Measurements from ENCODE around the gene LARP4B. TPM values are rescaled to one million over a fixed set of nuclear protein-coding genes. Genes with fewer than 3 reads are reported as not detected.
A peak's percentile ranks its signal among the peaks of the same experiment; 100 is the strongest.

Gene LARP4B
- total RNA-seq, 6 experiments from 2014 or later, result 81.5 to 88.1 (median 83.5) TPM

DNA sequence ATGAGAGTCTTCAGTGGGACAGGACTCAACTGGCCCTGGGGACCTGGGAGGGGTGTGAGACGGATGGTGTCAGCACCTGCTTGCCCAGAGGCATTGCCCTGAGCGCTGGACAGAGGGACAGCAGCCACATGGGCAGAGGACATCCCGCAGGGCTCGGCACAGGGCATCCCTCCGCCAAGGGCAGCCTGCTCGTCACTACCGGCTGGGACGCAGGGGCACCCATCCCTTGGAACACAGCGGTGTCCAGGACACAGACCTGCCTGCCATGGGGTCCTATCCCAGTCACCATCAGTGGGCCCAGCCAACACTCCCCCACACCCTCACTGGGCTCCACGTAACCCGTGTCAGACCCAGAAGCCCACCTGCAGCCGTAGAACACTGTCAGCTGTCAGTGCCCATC is 109.3 kb downstream of the LARP4B start:
- peaks cover 6% of the 10 kb centered on the region for H3K27me3 Mint-ChIP-seq (ENCODE audit: insufficient read depth)
- H3K4me1 Mint-ChIP-seq (ENCODE audit: low read depth), result peaks cover 28% of the 10 kb centered on the region
- no peak overlapping the region for H3K4me3 Mint-ChIP-seq
- TF ChIP-seq, protein P1, sequence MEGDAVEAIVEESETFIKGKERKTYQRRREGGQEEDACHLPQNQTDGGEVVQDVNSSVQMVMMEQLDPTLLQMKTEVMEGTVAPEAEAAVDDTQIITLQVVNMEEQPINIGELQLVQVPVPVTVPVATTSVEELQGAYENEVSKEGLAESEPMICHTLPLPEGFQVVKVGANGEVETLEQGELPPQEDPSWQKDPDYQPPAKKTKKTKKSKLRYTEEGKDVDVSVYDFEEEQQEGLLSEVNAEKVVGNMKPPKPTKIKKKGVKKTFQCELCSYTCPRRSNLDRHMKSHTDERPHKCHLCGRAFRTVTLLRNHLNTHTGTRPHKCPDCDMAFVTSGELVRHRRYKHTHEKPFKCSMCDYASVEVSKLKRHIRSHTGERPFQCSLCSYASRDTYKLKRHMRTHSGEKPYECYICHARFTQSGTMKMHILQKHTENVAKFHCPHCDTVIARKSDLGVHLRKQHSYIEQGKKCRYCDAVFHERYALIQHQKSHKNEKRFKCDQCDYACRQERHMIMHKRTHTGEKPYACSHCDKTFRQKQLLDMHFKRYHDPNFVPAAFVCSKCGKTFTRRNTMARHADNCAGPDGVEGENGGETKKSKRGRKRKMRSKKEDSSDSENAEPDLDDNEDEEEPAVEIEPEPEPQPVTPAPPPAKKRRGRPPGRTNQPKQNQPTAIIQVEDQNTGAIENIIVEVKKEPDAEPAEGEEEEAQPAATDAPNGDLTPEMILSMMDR (IDR thresholded peaks at IDR 0.05), result no peak
- DNase-seq, result no peak
- no peaks in the 10 kb centered on the region for H3K9me3 Mint-ChIP-seq
- H3K36me3 Mint-ChIP-seq (ENCODE audit: low read depth), result peaks cover 52% of the 10 kb centered on the region
- no peak overlapping the region for H3K27ac Mint-ChIP-seq

DNA sequence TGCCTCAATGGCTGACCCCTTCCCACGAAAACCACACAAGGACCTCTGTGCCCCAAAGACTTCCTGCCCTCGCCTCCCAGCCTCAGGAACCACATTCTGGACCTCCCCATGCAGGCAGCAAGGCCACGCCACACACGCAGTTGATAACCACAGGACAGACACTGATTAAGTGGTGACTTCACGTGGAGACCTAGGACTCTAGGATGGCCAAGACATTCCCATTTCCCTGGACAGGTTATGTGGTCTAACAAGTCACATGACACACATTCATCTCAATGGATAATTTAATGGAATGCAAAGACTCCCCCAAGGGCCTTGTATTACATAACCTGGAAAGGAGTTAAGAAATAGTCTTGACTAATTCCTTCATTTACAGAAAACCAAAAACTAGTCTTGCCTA is 110.2 kb downstream of the LARP4B start:
- peaks cover 28% of the 10 kb centered on the region for H3K4me1 Mint-ChIP-seq (ENCODE audit: low read depth)
- no peak for DNase-seq
- H3K27ac Mint-ChIP-seq, result peak overlapping the region; percentile 58; the same call in 1 of the 2 replicates
- no peaks in the 10 kb centered on the region for H3K9me3 Mint-ChIP-seq
- no peak overlapping the region for H3K4me3 Mint-ChIP-seq
- H3K36me3 Mint-ChIP-seq (ENCODE audit: low read depth), result peaks cover 50% of the 10 kb centered on the region
- TF ChIP-seq, protein P1 (IDR thresholded peaks at IDR 0.05), result no peak
- H3K27me3 Mint-ChIP-seq (ENCODE audit: insufficient read depth), result peaks cover 6% of the 10 kb centered on the region

DNA sequence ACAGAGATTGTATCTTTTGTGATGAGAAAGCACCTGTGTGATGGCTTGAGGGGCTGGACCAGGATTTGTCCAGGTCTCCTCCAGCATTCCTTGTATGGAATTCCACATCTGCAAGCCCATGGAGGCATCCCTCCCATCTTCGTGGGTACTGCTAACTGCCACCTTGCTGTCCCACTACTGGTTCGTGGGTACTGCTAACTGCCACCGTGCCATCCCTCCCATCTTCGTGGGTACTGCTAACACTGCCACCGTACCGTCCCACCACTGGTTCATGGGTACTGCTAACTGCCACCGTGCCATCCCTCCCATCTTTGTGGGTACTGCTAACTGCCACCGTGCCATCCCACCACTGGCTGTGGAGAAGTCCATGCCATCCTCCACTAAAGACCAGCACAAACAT is 111.7 kb downstream of the LARP4B start:
- Mint-ChIP-seq H3K27ac (peak overlapping the region; percentile 54), H3K9me3 (no peaks in the 10 kb centered on the region), H3K36me3 (ENCODE audit: low read depth) (peaks cover 52% of the 10 kb centered on the region), H3K4me1 (ENCODE audit: low read depth) (peaks cover 28% of the 10 kb centered on the region), H3K4me3 (no peak overlapping the region), H3K27me3 (ENCODE audit: insufficient read depth) (peaks cover 8% of the 10 kb centered on the region)
- no peak for DNase-seq
- TF ChIP-seq, protein P1 (IDR thresholded peaks at IDR 0.05), result no peak

DNA sequence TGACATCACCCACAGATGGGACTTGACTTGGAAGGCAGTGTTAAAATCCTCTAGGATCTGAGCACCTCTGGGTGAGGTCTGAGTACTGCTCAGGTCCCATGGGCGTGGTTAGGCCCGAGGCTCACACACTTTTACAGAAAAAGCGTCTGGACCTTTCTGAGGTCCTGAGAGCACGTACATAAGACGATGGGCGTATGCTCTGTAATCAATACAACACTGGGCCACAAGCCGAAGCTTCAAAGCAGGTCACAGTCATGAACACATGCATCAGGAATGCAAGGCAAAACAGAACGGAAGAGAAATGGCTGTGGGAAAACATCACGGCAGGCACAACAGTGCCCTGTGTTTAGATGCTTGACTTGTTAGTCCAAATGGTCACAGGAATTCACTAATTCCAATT is 112.2 kb downstream of the LARP4B start:
- Mint-ChIP-seq H3K9me3 (no peaks in the 10 kb centered on the region), H3K27ac (peak overlapping the region; percentile 55; the same call in 1 of the 2 replicates), H3K36me3 (ENCODE audit: low read depth) (peaks cover 57% of the 10 kb centered on the region), H3K4me1 (ENCODE audit: low read depth) (peaks cover 28% of the 10 kb centered on the region), H3K27me3 (ENCODE audit: insufficient read depth) (peaks cover 8% of the 10 kb centered on the region), H3K4me3 (no peak overlapping the region)
- peak; percentile 37 for DNase-seq
- TF ChIP-seq, protein P1 (IDR thresholded peaks at IDR 0.05), result no peak

DNA sequence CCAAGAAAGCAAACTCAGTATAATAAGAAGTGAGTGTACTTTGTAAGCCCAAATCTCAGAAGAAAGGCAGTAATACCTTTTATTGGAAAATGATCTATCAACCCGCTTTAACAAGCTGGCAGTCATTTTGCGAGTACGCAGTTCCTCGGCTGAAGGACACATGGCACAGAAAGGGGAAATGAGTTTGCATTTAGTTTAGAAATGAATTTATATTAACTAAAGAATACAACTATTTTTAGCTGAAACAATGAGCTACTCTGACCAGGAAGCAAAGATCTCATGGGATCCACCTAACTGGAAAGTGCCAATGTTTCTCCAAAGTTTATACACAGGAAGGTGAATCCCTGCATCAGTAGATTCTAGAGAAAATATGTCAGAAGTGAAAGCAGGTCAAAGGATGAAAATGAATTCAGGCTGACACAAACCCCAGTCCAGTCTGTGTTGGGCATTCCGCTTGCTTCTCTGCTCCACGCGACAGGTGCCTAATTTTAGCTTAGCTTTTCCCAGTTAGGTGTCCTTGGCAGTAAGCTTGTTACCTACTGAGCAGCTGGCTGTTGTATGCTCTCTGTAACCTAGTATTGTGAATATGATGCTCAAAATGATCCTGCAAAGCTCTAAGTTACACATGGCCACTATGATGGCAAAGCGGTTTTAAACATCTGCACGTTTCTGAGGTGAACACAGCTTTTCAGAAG is 112.8 kb downstream of the LARP4B start:
- H3K4me3 Mint-ChIP-seq, result no peak overlapping the region
- peaks cover 8% of the 10 kb centered on the region for H3K27me3 Mint-ChIP-seq (ENCODE audit: insufficient read depth)
- peaks cover 28% of the 10 kb centered on the region for H3K4me1 Mint-ChIP-seq (ENCODE audit: low read depth)
- TF ChIP-seq, protein P1 (IDR thresholded peaks at IDR 0.05), result no peak
- no peak for DNase-seq
- peaks cover 59% of the 10 kb centered on the region for H3K36me3 Mint-ChIP-seq (ENCODE audit: low read depth)
- H3K9me3 Mint-ChIP-seq, result no peaks in the 10 kb centered on the region
- H3K27ac Mint-ChIP-seq, result peak overlapping the region; percentile 55; the same call in 1 of the 2 replicates
